Measurements from ENCODE around the gene G0S2. TPM values are rescaled to one million over a fixed set of nuclear protein-coding genes. Genes with fewer than 3 reads are reported as not detected.
A peak's percentile ranks its signal among the peaks of the same experiment; 100 is the strongest.

Gene G0S2
- total RNA-seq, 2 donors from 2014 or later: 59.9 to 221 TPM

- Histone ChIP-seq H3K27ac (no peak overlapping the region), H3K4me1 (no peaks in the 10 kb centered on the region), H3K36me3 (replicated peaks in 1 of 2; ENCODE audit: insufficient read depth in 1 of 2, low read depth in 2 of 2) (no peaks in the 10 kb centered on the region), H3K9me3 (no peaks in the 10 kb centered on the region), H3K4me3 (no peak overlapping the region), H3K27me3 (no peaks in the 10 kb centered on the region)
- intact Hi-C loops (cut with DNase I): no loop called here
- no peak for TF ChIP-seq CTCF (IDR thresholded peaks at IDR 0.05)
- ATAC-seq (no peak), DNase-seq (no peak)
- WGBS, 2 donors: 58 to 64% methylated on average over 1 of the region's 1 CpG
These were observed 27.6 kb downstream of the G0S2 start for GRCh38 chr1:209702832-209703231.

DNA sequence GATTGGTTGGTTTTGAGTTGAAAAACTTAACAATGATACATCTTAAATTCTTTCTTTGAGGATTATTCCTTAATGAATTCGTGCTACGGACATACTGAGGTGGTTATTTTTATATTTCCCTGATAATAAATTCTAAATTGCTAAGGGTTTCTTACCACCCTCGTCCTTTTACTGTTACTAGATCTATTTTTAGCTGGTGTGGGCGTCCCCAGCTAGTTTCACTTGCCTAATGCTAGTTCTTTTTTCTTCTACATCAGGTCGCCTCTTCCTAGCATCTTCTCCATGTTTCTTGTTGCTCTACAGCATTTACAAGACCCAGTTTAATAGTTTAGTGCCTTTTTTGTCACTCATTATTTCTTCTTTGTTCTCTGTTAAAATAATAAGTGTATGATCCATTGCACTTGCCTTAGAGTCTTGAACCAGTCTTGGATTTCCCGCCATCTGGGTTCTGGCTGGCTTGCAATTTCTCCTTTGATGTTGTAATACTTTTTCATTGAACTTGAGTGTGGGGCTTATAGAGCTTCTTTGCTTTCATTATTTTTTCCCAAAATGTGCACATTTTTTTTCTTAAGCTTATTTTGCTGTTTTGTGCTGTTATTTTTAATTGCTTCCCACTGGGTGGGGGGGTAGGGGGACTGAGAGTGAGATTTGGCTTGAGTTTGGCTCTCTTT lies 28.8 kb downstream of the G0S2 start:
- H3K4me1 ChIP-seq: no peaks in the 10 kb centered on the region
- DNase-seq (no peak), ATAC-seq (no peak)
- H3K36me3 ChIP-seq (replicated peaks in 1 of 2; ENCODE audit: insufficient read depth in 1 of 2, low read depth in 2 of 2): no peaks in the 10 kb centered on the region
- H3K27me3 ChIP-seq: no peaks in the 10 kb centered on the region
- intact Hi-C loops (cut with DNase I): no loop called here
- TF ChIP-seq CTCF (IDR thresholded peaks at IDR 0.05): no peak
- no peak for TF ChIP-seq POLR2A (IDR thresholded peaks at IDR 0.05)
- no peaks in the 10 kb centered on the region for H3K9me3 ChIP-seq
- 71 to 73% methylated on average over 6 of the region's 6 CpGs for WGBS, 2 donors
- no peak overlapping the region for H3K27ac ChIP-seq
- H3K4me3 ChIP-seq: no peak overlapping the region

DNA sequence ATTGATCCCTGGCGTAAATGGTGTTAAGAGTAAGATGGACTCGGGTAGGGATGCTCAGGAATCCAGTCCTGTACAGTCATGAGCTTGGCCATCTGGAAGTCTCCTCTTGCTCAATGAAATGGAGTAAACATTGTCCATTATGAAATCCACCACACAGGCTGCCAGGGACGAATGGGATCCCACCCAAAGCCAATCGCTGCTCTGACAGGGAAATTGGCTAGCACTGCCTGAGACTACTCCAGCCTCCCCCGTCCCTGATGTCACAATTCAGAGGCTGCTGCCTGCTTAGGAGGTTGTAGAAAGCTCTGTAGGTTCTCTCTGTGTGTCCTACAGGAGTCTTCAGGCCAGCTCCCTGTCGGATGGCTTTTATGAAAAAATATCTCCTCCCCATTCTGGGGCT lies 29.4 kb downstream of the G0S2 start, which contains the start of gene HSD11B1:
Gene HSD11B1, plus strand, starts transcription at position 263 of the 400 bp plus-strand sequence. Its CDS starts 97 bp downstream, at position 360.
- TF ChIP-seq POLR2A (IDR thresholded peaks at IDR 0.05) (no peak), CTCF (IDR thresholded peaks at IDR 0.05) (no peak)
- no peaks in the 10 kb centered on the region for H3K9me3 ChIP-seq
- no peaks in the 10 kb centered on the region for H3K36me3 ChIP-seq (replicated peaks in 1 of 2; ENCODE audit: insufficient read depth in 1 of 2, low read depth in 2 of 2)
- H3K4me3 ChIP-seq: no peak within 1 kb of the TSS
- H3K27me3 ChIP-seq: no peaks in the 10 kb centered on the region
- WGBS, 2 donors: 64 to 65% methylated on average over 6 of the region's 6 CpGs
- peak; percentile 78 for ATAC-seq
- peak; percentile 34 to 59 (median 43) for DNase-seq
- intact Hi-C loops (cut with DNase I): no loop called here
- no peaks in the 10 kb centered on the region for H3K4me1 ChIP-seq
- H3K27ac ChIP-seq: no peak within 1 kb of the TSS

GRCh38 chr1:209705033-209705598 lies 29.9 kb downstream of the G0S2 start:
- H3K4me3 ChIP-seq: no peak overlapping the region
- peak; percentile 33 for ATAC-seq
- WGBS, 2 donors: 85 to 87% methylated on average over 2 of the region's 2 CpGs
- no peaks in the 10 kb centered on the region for H3K36me3 ChIP-seq (replicated peaks in 1 of 2; ENCODE audit: insufficient read depth in 1 of 2, low read depth in 2 of 2)
- H3K27ac ChIP-seq: no peak overlapping the region
- H3K9me3 ChIP-seq: no peaks in the 10 kb centered on the region
- TF ChIP-seq POLR2A (IDR thresholded peaks at IDR 0.05) (no peak), CTCF (IDR thresholded peaks at IDR 0.05) (no peak)
- intact Hi-C loops (cut with DNase I): no loop called here
- DNase-seq: no peak
- no peaks in the 10 kb centered on the region for H3K4me1 ChIP-seq
- no peaks in the 10 kb centered on the region for H3K27me3 ChIP-seq

GRCh38 chr1:209706622-209707021 lies 31.4 kb downstream of the G0S2 start:
- no peak for TF ChIP-seq CTCF (IDR thresholded peaks at IDR 0.05)
- no peak for TF ChIP-seq POLR2A (IDR thresholded peaks at IDR 0.05)
- intact Hi-C loops (cut with DNase I): no loop called here
- Histone ChIP-seq H3K9me3 (no peaks in the 10 kb centered on the region), H3K4me3 (no peak overlapping the region), H3K36me3 (replicated peaks in 1 of 2; ENCODE audit: insufficient read depth in 1 of 2, low read depth in 2 of 2) (no peaks in the 10 kb centered on the region), H3K27ac (no peak overlapping the region), H3K27me3 (no peaks in the 10 kb centered on the region), H3K4me1 (no peaks in the 10 kb centered on the region)
- DNase-seq (no peak), ATAC-seq (no peak)
- 87 to 97% methylated on average over 3 of the region's 3 CpGs for WGBS, 2 donors
